ENCODE measurements around the gene AUTS2. TPM values are rescaled to one million over a fixed set of nuclear protein-coding genes. Genes with fewer than 3 reads are reported as not detected.

The AUTS2 gene
- total RNA-seq, 1 donor from 2014 or later: 7.7 TPM

GRCh38 chr7:70153933-70154332 is 555.7 kb downstream of the AUTS2 start:
- intact Hi-C loops (cut with micrococcal nuclease): no loop called here

DNA sequence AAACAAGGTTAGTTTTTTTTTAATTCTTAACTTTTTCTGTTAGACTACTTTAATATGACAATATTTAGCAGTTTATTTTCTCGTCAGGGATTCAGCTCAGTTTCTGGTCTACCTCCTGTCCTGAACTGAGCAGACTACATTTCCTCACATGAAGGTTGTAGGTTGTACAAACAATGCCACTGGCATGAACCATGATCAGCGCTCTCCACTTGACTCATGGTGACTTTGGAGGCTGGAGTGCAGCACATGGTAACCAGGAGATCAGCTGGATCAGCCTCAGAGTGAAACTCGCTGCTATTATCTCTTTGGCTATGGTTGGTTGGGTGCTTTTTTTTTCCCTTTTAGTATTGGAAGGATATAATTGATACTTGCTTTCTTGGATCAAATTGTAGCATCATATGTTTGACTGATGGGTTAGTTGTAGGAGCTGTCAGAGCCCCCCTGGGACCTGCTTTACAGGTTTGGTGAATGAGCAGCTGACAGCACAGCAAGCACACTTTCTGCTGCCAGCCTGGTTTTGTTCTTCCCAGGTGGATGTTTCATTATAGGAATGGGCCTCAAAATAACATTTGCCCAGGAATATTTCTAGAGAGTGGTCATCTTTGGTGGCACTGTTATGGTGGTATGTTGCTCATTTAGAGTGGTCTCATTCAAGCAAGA is 556.4 kb downstream of the AUTS2 start:
- intact Hi-C loops (cut with micrococcal nuclease): no loop called here

DNA sequence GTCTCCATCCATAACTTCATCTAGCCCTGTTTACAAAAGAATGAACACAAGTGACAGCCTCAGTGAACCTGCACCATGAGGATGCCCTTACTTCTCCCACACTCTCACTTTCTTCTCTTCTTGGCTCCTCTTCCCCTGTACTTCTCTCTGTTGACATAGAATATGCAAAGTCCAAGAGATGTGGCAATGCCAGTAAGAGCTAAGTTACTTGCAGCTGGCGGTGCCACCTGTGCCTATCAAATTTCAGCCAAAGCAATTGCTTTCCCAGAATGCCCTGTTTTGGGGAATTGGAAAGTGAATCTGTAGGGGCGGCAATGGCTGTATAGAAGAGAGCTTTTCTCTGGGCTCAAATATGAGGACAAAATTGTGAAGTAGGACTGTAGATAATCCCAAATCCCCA is 557.8 kb downstream of the AUTS2 start:
- intact Hi-C loops (cut with micrococcal nuclease): no loop called here

GRCh38 chr7:70159121-70159520 is 560.8 kb downstream of the AUTS2 start:
- intact Hi-C loops (cut with micrococcal nuclease): no loop called here

DNA sequence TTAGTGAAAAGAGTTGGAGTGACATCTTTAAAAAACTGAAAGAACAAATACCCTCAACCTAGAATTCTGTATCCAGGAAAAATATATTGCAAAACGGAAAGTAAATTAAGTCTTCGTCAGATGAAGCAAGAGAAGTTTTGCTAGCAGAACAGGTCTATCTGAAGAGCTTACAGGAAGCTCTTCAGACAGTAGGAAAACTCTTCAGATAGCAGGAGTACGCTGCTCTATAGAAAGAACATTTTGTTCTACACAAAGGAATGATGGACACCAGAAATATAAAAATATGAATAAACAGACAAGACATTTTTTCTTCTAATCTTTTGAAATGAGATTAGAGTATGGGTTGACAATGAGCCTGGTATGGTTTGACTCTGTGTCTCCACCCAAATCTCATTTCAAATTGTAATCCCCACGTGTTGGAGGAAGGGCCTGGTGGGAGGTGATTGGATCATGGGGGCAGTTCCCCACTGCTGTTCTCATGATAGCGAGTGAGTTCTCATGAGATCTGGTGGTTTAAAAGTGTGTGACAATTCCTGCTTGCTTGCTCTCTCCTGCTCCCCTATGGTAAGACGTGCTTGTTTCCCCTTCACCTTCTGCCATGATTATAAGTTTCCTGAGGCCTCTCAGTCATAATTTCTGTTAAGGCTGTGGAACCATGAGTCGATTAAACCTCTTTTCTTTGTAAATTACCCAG is 567.3 kb downstream of the AUTS2 start:
- intact Hi-C loops (cut with micrococcal nuclease): no loop called here

DNA sequence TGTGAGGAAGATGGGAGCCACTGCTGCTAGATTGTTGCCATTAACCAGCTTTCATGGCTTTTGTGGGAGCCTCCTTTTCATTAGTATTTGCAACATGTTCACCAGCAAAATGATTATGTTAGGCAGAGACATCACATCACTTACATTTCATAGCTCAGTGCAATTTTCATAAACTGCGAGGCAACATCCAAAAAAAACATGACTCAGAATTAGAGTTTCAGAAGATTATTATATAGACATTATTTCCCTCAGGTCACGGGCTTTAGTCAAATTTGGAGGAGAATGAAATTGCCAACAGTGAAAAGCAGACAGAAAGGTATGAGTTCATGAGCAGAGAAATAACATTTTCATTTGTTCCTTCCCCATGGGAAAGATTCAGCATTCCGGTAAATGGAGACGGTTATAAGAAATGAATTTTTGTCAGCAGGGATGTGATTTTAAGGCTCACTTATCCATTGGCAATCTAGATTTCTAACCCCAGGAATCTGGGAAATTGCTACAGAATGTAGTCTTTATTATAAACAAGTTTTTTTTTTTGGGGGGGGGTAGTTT is 573.2 kb downstream of the AUTS2 start:
- intact Hi-C loops (cut with micrococcal nuclease): no loop called here

DNA sequence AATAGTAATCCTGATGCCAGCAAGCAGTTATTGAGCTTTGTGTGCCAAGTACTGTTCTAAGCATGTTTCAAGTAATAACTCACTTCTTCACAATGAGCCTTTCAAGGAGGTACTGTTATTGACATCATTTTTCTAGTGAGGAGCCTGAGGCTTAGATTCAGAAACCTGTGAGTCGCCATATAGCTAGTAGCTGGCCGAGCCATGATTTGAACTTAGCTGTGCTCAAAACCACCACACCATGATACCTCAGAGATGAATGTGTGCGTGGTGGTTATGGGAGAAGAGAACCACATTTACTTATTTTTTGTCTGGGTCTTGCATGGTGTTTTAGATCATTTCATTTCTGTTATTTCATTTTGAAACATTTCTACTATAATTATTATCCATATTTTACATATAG is 578.9 kb downstream of the AUTS2 start:
- intact Hi-C loops (cut with micrococcal nuclease): no loop called here

- intact Hi-C loops (cut with micrococcal nuclease): no loop called here
Observed at GRCh38 chr7:70178211-70178610, 579.9 kb downstream of the AUTS2 start.

GRCh38 chr7:70178787-70179186 is 580.5 kb downstream of the AUTS2 start:
- intact Hi-C loops (cut with micrococcal nuclease): no loop called here

- intact Hi-C loops (cut with micrococcal nuclease): loop anchor here (10.0 kb wide), 1 partner anchor 122 kb away; no protein-coding TSS in a partner anchor
Observed at GRCh38 chr7:70182521-70182920, 584.2 kb downstream of the AUTS2 start.

DNA sequence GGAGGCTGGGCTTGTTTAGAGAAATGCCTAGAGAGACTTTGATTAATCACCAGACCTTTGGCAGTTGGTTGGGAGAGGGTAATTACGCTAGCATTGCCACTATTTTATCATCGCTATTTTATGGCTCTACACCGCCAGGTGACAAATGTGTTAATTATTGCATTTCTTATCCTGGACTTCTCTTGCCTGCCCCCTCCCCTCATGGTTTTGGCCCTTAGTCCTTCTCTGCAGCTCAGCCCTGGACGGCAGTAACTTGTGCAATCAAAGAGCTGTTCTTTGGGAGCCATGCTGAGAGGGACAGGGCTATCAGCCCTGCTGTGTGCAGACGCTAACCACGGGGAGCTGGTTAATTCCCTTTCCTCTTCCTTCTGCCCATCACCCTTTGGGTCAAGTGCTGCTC is 585.0 kb downstream of the AUTS2 start:
- intact Hi-C loops (cut with micrococcal nuclease): loop anchor here (10.0 kb wide), 1 partner anchor 122 kb away; no protein-coding TSS in a partner anchor

DNA sequence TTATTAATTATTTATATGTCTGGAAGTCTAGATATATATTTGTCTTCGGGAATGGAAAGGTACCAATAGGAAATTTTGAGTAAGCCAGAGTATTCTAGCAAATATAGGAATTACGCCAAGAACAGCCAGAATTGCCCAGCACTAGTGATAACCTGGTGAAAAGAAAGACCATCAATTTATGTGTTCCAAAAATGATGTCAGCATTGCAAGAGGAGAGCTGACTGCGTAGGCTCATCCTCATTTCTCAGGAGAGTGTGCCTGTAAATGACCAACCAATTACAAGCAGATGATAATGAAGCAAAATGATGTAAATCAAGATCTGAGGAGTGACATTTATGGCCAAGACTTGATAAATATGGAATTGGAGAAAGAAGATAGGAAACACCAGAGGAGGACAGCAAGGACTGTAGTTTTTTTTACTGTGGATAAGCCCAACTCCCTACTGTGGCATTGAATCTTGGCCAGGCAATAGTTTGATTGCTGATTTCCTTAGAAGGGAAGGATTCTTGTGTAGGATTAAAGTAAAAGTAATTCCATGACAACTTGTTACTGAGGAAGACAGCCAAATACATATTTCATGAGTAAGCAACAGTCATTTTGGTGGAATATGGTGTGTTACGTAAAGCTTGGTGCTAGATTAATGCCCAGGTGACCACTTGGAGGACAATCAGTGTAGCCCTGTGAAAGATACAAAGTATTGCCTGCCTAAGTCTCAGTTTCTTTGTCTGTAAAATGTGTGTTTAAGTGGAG is 590.8 kb downstream of the AUTS2 start:
- intact Hi-C loops (cut with micrococcal nuclease): loop anchor here (10.0 kb wide), 1 partner anchor 116 kb away; no protein-coding TSS in a partner anchor

DNA sequence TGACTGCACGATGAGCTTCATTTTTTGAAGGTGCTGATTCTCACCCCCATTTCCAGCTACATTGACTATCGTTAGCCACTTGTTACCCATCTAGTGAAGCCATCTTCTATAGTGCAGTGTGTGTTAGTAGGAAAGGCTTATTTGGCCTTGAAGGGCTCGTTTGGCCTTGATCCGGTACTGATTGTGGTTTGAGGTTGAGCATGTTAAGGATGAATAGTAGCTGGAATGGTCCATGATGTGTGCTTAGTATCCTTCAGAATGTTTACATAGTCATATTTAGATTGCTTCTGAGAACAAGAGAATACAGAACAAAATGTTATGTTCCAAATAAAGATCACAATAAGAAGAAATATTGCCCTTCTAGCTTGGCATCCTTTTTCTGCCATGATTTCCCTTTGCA is 591.5 kb downstream of the AUTS2 start:
- intact Hi-C loops (cut with micrococcal nuclease): loop anchor here (10.0 kb wide), 1 partner anchor 115 kb away; no protein-coding TSS in a partner anchor

DNA sequence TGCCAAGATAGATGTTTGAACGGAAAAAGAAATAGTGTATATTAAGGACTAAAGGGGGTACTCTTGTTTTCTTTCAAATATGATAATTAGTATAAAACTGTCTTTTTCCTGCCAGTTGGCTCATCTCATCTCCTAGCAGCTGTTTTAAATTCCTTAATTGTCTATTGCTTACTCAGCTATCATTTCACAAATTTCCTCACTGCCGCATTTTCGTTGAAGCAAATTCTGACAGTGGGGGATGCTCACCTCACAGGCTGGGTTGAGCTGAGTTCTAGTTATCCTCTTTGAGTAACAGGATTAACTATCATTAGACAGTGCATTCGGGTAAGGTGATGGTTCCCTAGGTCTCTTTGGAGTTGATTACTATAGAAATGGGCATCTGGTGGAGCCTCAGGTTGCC is 592.0 kb downstream of the AUTS2 start:
- intact Hi-C loops (cut with micrococcal nuclease): no loop called here

DNA sequence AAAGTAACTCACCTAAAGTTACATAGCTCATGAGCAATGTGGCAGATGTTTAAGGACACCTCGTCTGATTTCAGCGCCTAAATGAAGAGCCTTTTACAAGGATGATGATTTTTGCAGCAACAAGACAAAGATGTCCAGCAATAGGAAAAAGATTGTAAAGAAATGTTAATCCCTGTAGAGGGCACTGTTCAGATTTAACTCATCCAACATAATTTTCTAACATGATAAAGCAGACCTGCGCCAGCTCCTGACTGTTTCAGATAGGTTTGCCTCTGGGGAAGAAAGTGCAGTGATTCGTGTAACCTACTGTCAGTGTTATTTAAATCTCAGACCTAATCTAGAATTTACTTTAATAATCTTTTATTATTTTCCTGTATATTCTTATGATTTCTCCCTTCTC is 595.2 kb downstream of the AUTS2 start:
- intact Hi-C loops (cut with micrococcal nuclease): no loop called here

GRCh38 chr7:70208236-70209063 is 610.2 kb downstream of the AUTS2 start:
- intact Hi-C loops (cut with micrococcal nuclease): no loop called here

DNA sequence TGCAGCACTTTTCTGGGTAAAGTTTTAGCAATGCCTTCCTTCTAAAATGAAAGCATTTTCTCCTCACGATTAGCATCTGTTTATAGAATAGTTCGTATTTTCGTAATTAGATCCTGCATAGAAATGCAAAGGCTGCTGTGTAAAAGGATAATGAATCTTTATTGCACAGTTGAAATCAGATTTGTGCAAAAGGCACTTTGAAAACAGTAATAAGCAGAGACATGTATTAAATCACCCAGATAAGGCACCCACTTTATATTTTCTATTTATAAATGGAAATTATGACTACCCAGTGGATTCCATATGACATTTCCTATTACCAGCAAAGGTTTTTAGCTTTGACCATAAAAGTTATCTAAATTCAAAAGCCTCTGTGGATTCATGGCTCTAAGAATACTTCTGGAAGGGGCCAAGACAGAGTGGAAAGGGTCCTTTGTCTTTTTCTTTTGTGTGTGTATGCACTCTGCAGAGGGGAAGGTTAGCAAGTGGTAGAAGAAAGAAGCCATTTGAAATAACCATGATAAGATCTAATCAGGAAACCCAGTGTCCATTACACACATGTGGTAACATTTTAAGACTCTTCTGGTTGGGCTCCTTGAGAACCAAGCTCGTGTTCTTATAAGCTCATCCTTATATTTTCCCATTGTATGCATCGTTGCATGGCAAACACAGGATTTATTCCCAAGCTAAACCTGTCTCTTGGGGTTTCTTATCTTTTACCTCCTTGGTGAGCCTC is 612.1 kb downstream of the AUTS2 start:
- intact Hi-C loops (cut with micrococcal nuclease): no loop called here

GRCh38 chr7:70210936-70211310 is 612.6 kb downstream of the AUTS2 start:
- intact Hi-C loops (cut with micrococcal nuclease): no loop called here

- intact Hi-C loops (cut with micrococcal nuclease): no loop called here
Observed at GRCh38 chr7:70212281-70212680, 614.0 kb downstream of the AUTS2 start.

DNA sequence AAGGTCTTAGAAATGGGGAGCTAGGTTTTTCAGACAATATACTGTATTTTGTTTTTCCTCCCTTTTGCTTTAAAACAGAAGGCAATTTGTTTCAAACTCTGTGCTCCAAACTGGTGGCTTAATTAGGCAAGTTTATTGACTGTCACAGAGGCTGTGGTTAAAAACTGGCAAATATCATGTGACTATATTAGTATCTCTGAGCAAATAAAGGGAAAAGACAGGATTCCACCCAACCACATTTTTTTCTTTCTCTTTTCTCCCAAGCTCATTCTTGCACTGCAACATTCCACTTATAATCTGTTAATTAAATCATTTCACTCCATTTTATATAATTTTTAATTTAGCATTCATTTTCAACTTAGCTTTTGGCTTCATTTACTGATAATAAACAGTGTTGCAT is 615.8 kb downstream of the AUTS2 start:
- intact Hi-C loops (cut with micrococcal nuclease): no loop called here
